Caco-2 (cell line): ENCODE measurements around the gene PSMF1. TPM values are rescaled to one million over a fixed set of nuclear protein-coding genes. Genes with fewer than 3 reads are reported as not detected.

Experiments
- BruUV-seq: library from RNA; stranded (reverse); fragments of 400-500 nt; replicated peaks from 2 replicates; lab custom pipeline; 2021; lab: Mats Ljungman, UMichigan
- CTCF ChIA-PET: fragments of 300-600 bp; sonication (Branson Sonifier 250); formaldehyde crosslinking; loops from one replicate; lab custom pipeline; 2022; ENCODE audit warnings: antibody characterized with exemption; lab: Charles Lee
- POLR2A ChIA-PET: fragments of 300-600 bp; sonication (Branson Sonifier 250); formaldehyde crosslinking; loops from one replicate; lab custom pipeline; 2022; ENCODE audit warnings: antibody characterized with exemption; lab: Charles Lee
- DNase-seq, 2 experiments: peaks; one replicate each; pipeline versions ENCODE4 v3.0.0 to v3.0.0-alpha.2; 2020 to 2022
- H3K27me3 ChIP-seq: replicated peaks from 2 replicates; pipeline ENCODE4 v1.6.0; 2011; ENCODE audit warnings: low read length; ENCODE audit not compliant: control insufficient read depth, insufficient read depth
- H3K36me3 ChIP-seq: 2 replicates; pipeline ENCODE4 v1.5.1; 2011; ENCODE audit warnings: low read length; ENCODE audit not compliant: control insufficient read depth, insufficient read depth
- H3K4me1 ChIP-seq: fragments of 250-450 bp; sonication (Bioruptor Pico); 2 replicates; pipeline ENCODE4 v1.5.1; 2020; ENCODE audit warnings: mild to moderate bottlenecking
- H3K4me3 ChIP-seq: 2 replicates; pipeline ENCODE4 v1.5.1; 2011; ENCODE audit warnings: low read depth, mild to moderate bottlenecking, control low read depth, low read length
- H3K9me3 ChIP-seq: fragments of 250-450 bp; sonication (Bioruptor Pico); 2 replicates; pipeline ENCODE4 v1.5.1; 2020; ENCODE audit warnings: mild to moderate bottlenecking, moderate library complexity
- H3K27ac Mint-ChIP-seq: one replicate; pipeline ENCODE4 v1.8.0; 2022; ENCODE audit warnings: mixed read lengths; ENCODE audit not compliant: unreplicated experiment
- H3K27me3 Mint-ChIP-seq: one replicate; pipeline ENCODE4 v1.8.0; 2022; ENCODE audit warnings: mixed read lengths; ENCODE audit not compliant: insufficient read depth, unreplicated experiment
- H3K36me3 Mint-ChIP-seq: one replicate; pipeline ENCODE4 v1.8.0; 2022; ENCODE audit warnings: mild to moderate bottlenecking, mixed read lengths; ENCODE audit not compliant: insufficient read depth, unreplicated experiment
- H3K4me1 Mint-ChIP-seq: one replicate; pipeline ENCODE4 v1.8.0; 2022; ENCODE audit warnings: low read depth, mixed read lengths; ENCODE audit not compliant: unreplicated experiment
- H3K4me3 Mint-ChIP-seq: one replicate; pipeline ENCODE4 v1.8.0; 2022; ENCODE audit warnings: mild to moderate bottlenecking, moderate library complexity, mixed read lengths; ENCODE audit not compliant: unreplicated experiment
- H3K9me3 Mint-ChIP-seq: one replicate; pipeline ENCODE4 v1.8.0; 2022; ENCODE audit warnings: mixed read lengths; ENCODE audit not compliant: unreplicated experiment
- intact Hi-C: fragments of 100-400 bp; cut with micrococcal nuclease; formaldehyde crosslinking; loops from one replicate; pipeline ENCODE4 v1.10.0; 2022; ENCODE audit not compliant: unreplicated experiment
- total RNA-seq: library from RNA; stranded (reverse); gene quantifications from 2 replicates; pipeline ENCODE4 v1.2.3, GENCODE V29; 2022
- TF ChIP-seq, protein P1 (sequence below), 2 experiments: fragments of 200-600 bp in 1 of 2; IDR thresholded peaks; 1 replicate in 1 of 2; 2 replicates in 1 of 2; pipeline versions ENCODE4 v1.5.1 to v1.8.0; 2011 to 2022; ENCODE audit warnings: antibody characterized with exemption in 1 of 2, control low read depth in 1 of 2, inconsistent platforms in 1 of 2, low read depth in 1 of 2, low read length in 1 of 2, mild to moderate bottlenecking in 1 of 2, moderate library complexity in 1 of 2; ENCODE audit not compliant: insufficient read depth in 1 of 2, severe bottlenecking in 1 of 2, unreplicated experiment in 1 of 2

PSMF1 gene
- total RNA-seq, 1 experiment from 2014 or later: 141 TPM

DNA sequence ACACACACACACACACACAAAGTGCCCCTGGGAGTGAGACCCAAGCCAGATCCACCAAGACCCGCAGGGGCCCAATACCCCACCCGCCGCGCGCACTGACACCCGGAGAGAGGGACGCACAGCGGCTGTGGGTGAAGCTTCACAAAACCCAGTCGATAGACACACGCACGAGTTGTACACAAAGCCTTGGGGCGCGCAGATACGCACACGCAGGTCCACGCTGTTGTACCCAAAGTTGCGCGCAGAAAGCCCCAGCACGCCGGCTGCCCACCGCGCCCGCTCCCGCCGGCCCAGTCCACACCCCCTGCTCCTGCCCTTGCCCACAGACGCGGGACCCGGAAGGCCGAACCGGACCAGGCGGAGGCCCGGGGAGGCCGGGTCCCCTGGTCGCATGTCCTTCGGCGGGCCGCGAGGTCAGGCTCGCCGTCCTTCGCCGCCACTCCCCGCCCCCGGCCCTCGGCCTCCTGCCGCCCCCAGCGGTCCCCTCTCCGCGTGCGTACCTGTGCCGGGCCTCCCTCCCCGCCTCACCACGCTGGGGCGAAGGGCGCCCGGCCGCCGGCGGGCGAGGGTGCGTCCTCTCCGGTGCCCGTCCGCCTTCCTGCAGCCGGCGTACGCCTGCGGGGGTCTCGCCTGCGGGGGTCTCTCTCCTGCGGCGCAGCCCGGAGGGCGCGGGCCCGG lies 66.4 kb downstream of the PSMF1 start, which contains the start of gene TMEM74B:
TMEM74B (minus strand) TSS at position 344 of the 678 bp plus-strand sequence. CDS start 1,180 bp downstream, outside the sequence.
- no peaks in the 10 kb centered on the region for H3K27me3 ChIP-seq
- peak within 1 kb of the TSS; percentile 72 for H3K4me3 ChIP-seq
- intact Hi-C loops: loop anchor here (10.0 kb wide), 1 partner anchor 370 kb away; no protein-coding TSS in a partner anchor
- ChIA-PET POLR2A (interaction anchor here (0.5 kb wide), 1 partner anchor 317 kb away, joined by 3 read pairs; no protein-coding TSS in a partner anchor), CTCF (interaction anchor here (0.6 to 1.6 kb wide), 5 partner anchors 28 to 319 kb away, joined by 3 to 5 read pairs (median 3); no protein-coding TSS in a partner anchor)
- peak in 1 of 2 experiments; percentile 58 for DNase-seq
- H3K4me1 ChIP-seq: peaks cover 29% of the 10 kb centered on the region
- H3K4me3 Mint-ChIP-seq: peak within 1 kb of the TSS; percentile 75
- no peaks in the 10 kb centered on the region for H3K9me3 Mint-ChIP-seq
- H3K27ac Mint-ChIP-seq: no peak within 1 kb of the TSS
- H3K4me1 Mint-ChIP-seq: no peaks in the 10 kb centered on the region
- H3K36me3 Mint-ChIP-seq: peaks cover 10% of the 10 kb centered on the region
- BruUV-seq: no TSS peak
- no peaks in the 10 kb centered on the region for H3K9me3 ChIP-seq
- no peaks in the 10 kb centered on the region for H3K27me3 Mint-ChIP-seq
- H3K36me3 ChIP-seq: no peaks in the 10 kb centered on the region
- TF ChIP-seq, protein P1, sequence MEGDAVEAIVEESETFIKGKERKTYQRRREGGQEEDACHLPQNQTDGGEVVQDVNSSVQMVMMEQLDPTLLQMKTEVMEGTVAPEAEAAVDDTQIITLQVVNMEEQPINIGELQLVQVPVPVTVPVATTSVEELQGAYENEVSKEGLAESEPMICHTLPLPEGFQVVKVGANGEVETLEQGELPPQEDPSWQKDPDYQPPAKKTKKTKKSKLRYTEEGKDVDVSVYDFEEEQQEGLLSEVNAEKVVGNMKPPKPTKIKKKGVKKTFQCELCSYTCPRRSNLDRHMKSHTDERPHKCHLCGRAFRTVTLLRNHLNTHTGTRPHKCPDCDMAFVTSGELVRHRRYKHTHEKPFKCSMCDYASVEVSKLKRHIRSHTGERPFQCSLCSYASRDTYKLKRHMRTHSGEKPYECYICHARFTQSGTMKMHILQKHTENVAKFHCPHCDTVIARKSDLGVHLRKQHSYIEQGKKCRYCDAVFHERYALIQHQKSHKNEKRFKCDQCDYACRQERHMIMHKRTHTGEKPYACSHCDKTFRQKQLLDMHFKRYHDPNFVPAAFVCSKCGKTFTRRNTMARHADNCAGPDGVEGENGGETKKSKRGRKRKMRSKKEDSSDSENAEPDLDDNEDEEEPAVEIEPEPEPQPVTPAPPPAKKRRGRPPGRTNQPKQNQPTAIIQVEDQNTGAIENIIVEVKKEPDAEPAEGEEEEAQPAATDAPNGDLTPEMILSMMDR (IDR thresholded peaks at IDR 0.05; ENCODE audit: insufficient read depth in 1 of 2, low read depth in 1 of 2, low read length in 1 of 2, severe bottlenecking in 1 of 2, unreplicated experiment in 1 of 2): no peak

DNA sequence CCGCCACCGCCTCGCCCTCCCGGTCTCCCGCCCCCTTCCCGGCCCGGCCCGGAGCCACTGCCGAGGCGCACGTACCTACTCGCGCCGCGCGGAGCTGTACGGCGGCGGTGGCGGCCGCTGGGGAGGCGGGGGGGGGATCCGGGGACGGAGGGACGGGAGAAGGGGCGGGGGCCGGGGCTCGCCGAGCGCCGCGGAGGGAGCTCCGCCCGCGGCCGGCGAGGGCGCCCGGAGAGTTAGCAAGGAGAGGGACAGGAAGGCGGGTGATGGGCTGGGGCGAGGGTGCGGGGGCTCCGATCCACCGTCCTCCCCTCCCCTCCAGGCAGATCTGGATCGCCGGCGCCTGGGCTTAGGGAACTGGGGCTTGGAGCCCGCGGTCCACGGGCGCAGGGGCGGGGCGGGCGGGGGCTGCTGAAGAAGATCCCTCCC lies 66.9 kb downstream of the PSMF1 start:
- intact Hi-C loops: loop anchor here (10.0 kb wide), 1 partner anchor 371 kb away; no protein-coding TSS in a partner anchor
- H3K27me3 Mint-ChIP-seq: no peaks in the 10 kb centered on the region
- peak overlapping the region; percentile 75 for H3K4me3 Mint-ChIP-seq
- peaks cover 29% of the 10 kb centered on the region for H3K4me1 ChIP-seq
- no peaks in the 10 kb centered on the region for H3K27me3 ChIP-seq
- TF ChIP-seq, protein P1 (IDR thresholded peaks at IDR 0.05; ENCODE audit: insufficient read depth in 1 of 2, low read depth in 1 of 2, low read length in 1 of 2, severe bottlenecking in 1 of 2, unreplicated experiment in 1 of 2): no peak
- no peak overlapping the region for H3K27ac Mint-ChIP-seq
- DNase-seq: peak in 1 of 2 experiments; percentile 56
- ChIA-PET POLR2A (interaction anchor here (0.5 kb wide), 1 partner anchor 316 kb away, joined by 3 read pairs; no protein-coding TSS in a partner anchor), CTCF (interaction anchor here (0.7 to 1.6 kb wide), 4 partner anchors 68 to 318 kb away, joined by 3 to 8 read pairs (median 4); no protein-coding TSS in a partner anchor)
- no peaks in the 10 kb centered on the region for H3K4me1 Mint-ChIP-seq
- H3K9me3 Mint-ChIP-seq: no peaks in the 10 kb centered on the region
- H3K4me3 ChIP-seq: peak overlapping the region; percentile 72
- no TSS peak for BruUV-seq
- H3K36me3 Mint-ChIP-seq: peaks cover 10% of the 10 kb centered on the region
- H3K36me3 ChIP-seq: no peaks in the 10 kb centered on the region
- H3K9me3 ChIP-seq: no peaks in the 10 kb centered on the region

DNA sequence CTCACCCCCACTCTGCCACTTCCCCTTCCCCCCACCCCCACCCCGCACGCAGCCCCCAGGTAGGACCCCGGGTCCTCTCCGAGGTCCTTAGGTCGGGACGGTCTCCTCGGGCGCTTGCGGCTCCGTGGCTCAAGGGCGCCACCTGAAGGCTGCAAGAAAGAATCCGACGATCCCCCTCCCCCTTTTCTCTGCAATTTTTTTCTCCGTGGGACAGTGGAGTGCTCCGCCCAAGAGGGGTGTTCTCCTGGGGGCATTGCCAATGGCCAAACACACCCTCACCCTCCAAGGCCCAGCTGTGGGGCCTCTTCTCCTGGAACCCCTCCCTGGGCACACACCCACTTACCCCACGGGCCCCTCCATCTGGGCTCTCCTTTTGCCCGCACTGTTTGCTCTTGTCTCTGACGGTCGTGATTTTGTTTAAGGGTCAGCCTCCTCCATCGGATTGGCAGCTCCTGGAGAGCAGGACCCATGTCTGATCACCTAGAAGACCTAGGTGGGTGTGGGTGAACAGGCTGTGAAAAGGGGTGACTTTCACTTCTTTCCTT lies 67.5 kb downstream of the PSMF1 start:
- H3K9me3 Mint-ChIP-seq: no peaks in the 10 kb centered on the region
- peaks cover 10% of the 10 kb centered on the region for H3K36me3 Mint-ChIP-seq
- DNase-seq: peak; percentile 81 to 85
- TF ChIP-seq, protein P1 (IDR thresholded peaks at IDR 0.05; ENCODE audit: insufficient read depth in 1 of 2, low read depth in 1 of 2, low read length in 1 of 2, severe bottlenecking in 1 of 2, unreplicated experiment in 1 of 2): peak; percentile 80 to 81
- H3K36me3 ChIP-seq: no peaks in the 10 kb centered on the region
- CTCF ChIA-PET: interaction anchor here (1.0 to 1.6 kb wide), 3 partner anchors 68 to 318 kb away, joined by 3 to 8 read pairs (median 4); no protein-coding TSS in a partner anchor
- no peaks in the 10 kb centered on the region for H3K27me3 Mint-ChIP-seq
- POLR2A ChIA-PET: no interaction called here
- no peaks in the 10 kb centered on the region for H3K4me1 Mint-ChIP-seq
- H3K27ac Mint-ChIP-seq: no peak overlapping the region
- H3K4me3 ChIP-seq: peak overlapping the region; percentile 72
- H3K27me3 ChIP-seq: no peaks in the 10 kb centered on the region
- no TSS peak for BruUV-seq
- H3K9me3 ChIP-seq: no peaks in the 10 kb centered on the region
- peaks cover 29% of the 10 kb centered on the region for H3K4me1 ChIP-seq
- intact Hi-C loops: loop anchor here (10.0 kb wide), 1 partner anchor 371 kb away; no protein-coding TSS in a partner anchor
- H3K4me3 Mint-ChIP-seq: peak overlapping the region; percentile 75
